HG03135 (cell line): ENCODE results near the gene PGP.
A peak's percentile ranks its signal among the peaks of the same experiment; 100 is the strongest.
"Not testable (repeated sequence)": the region's sequence is repeated elsewhere in the genome, so short reads cannot be mapped to it uniquely, and the experiment has no call there.

Experiments used
- ATAC-seq: cut with Tn5 transposase; IDR thresholded peaks from one replicate; pipeline ENCODE4 v1.9.1; 2021; ENCODE audit warnings: mild to moderate bottlenecking, moderate library complexity; ENCODE audit not compliant: unreplicated experiment

The PGP gene

GRCh38 chr16:2223221-2223941, 8.7 kb upstream of the PGP start, which contains the start of gene E4F1:
Gene E4F1, plus strand, starts transcription at chr16:2223591. Its CDS starts 23 bp downstream, at chr16:2223614.
- peak; percentile 94 for ATAC-seq

- no peak for ATAC-seq
Measured at GRCh38 chr16:2216330-2216729, 1.7 kb upstream of the PGP start.

GRCh38 chr16:2213817-2214718, 572 bp downstream of the PGP start:
- ATAC-seq = peak; percentile 1

GRCh38 chr16:2212362-2213324, 2.0 kb downstream of the PGP start:
- ATAC-seq = no peak

- no peak for ATAC-seq
Measured at GRCh38 chr16:2211923-2212347, 2.7 kb downstream of the PGP start.

- no peak for ATAC-seq
Measured at GRCh38 chr16:2210386-2211365, 4.0 kb downstream of the PGP start, which contains the start of gene BRICD5. Gene BRICD5, minus strand, starts transcription at chr16:2210863. Its CDS starts 30 bp downstream, at chr16:2210833.

GRCh38 chr16:2210009-2210332, 4.7 kb downstream of the PGP start:
- ATAC-seq = no peak

GRCh38 chr16:2209258-2210008, 5.2 kb downstream of the PGP start:
- no peak for ATAC-seq

GRCh38 chr16:2208772-2209171, 5.9 kb downstream of the PGP start:
- ATAC-seq = no peak

GRCh38 chr16:2208308-2208707, 6.3 kb downstream of the PGP start:
- ATAC-seq = no peak

- no peak for ATAC-seq
Measured at GRCh38 chr16:2207872-2208271, 6.8 kb downstream of the PGP start.

- no peak for ATAC-seq
Measured at GRCh38 chr16:2206780-2207433, 7.7 kb downstream of the PGP start.

GRCh38 chr16:2206420-2206779, 8.2 kb downstream of the PGP start:
- no peak for ATAC-seq

- peak; percentile 3 for ATAC-seq
Measured at GRCh38 chr16:2205967-2206313, 8.7 kb downstream of the PGP start.

- peak; percentile 71 for ATAC-seq
Measured at GRCh38 chr16:2205104-2205966, 9.3 kb downstream of the PGP start, which contains the start of gene MLST8. Gene MLST8, plus strand, starts transcription at chr16:2205454. Its CDS starts 632 bp downstream, at chr16:2206086.

- ATAC-seq = no peak
Measured at GRCh38 chr16:2204416-2205103, 10.1 kb downstream of the PGP start.

GRCh38 chr16:2203119-2203688, 11.4 kb downstream of the PGP start:
- ATAC-seq = not testable (repeated sequence)
